ENCODE results near the gene SPAG16.
"Not testable (repeated sequence)": the region's sequence is repeated elsewhere in the genome, so short reads cannot be mapped to it uniquely, and the experiment has no call there.

SPAG16 gene

GRCh38 chr2:213274143-213274542, 10.1 kb upstream of the SPAG16 start:
- no peak for DNase-seq

GRCh38 chr2:213275265-213275664, 9.0 kb upstream of the SPAG16 start:
- no peak for DNase-seq

- not testable (repeated sequence) for DNase-seq
These were observed 7.1 kb upstream of the SPAG16 start for GRCh38 chr2:213277134-213277533.

GRCh38 chr2:213279116-213279620, 5.1 kb upstream of the SPAG16 start:
- no peak for DNase-seq

- DNase-seq: no peak
These were observed 4.3 kb upstream of the SPAG16 start for GRCh38 chr2:213279971-213280370.

GRCh38 chr2:213281156-213281555, 3.1 kb upstream of the SPAG16 start:
- DNase-seq: no peak

GRCh38 chr2:213285404-213285803, 1.1 kb downstream of the SPAG16 start:
- DNase-seq: no peak

GRCh38 chr2:213286161-213286560, 1.9 kb downstream of the SPAG16 start:
- no peak for DNase-seq

GRCh38 chr2:213288913-213289700, 4.8 kb downstream of the SPAG16 start:
- DNase-seq: no peak

- DNase-seq: no peak
These were observed 6.2 kb downstream of the SPAG16 start for GRCh38 chr2:213290501-213290900.

GRCh38 chr2:213296270-213296669, 12.0 kb downstream of the SPAG16 start:
- no peak for DNase-seq

GRCh38 chr2:213306316-213306942, 22.2 kb downstream of the SPAG16 start:
- no peak for DNase-seq

GRCh38 chr2:213315168-213315876, 31.1 kb downstream of the SPAG16 start:
- DNase-seq: no peak

- no peak for DNase-seq
These were observed 31.9 kb downstream of the SPAG16 start for GRCh38 chr2:213316001-213316735.

GRCh38 chr2:213317929-213318328, 33.7 kb downstream of the SPAG16 start:
- no peak for DNase-seq

GRCh38 chr2:213320604-213321003, 36.3 kb downstream of the SPAG16 start:
- no peak for DNase-seq

- DNase-seq: no peak
These were observed 52.0 kb downstream of the SPAG16 start for GRCh38 chr2:213336253-213336770.

GRCh38 chr2:213353419-213353818, 69.2 kb downstream of the SPAG16 start:
- no peak for DNase-seq

GRCh38 chr2:213376644-213377043, 92.4 kb downstream of the SPAG16 start:
- DNase-seq: no peak

- DNase-seq: not testable (repeated sequence)
These were observed 122.8 kb downstream of the SPAG16 start for GRCh38 chr2:213407027-213407426.

GRCh38 chr2:213408426-213409070, 124.3 kb downstream of the SPAG16 start:
- DNase-seq: not testable (repeated sequence)

- DNase-seq: not testable (repeated sequence)
These were observed 126.4 kb downstream of the SPAG16 start for GRCh38 chr2:213410687-213411086.

Measured in KG1 (cell line).